Esophagus muscularis mucosa (tissue), 3 donors: ENCODE measurements around the gene CCDC50.

Experiments used
- CTCF ChIP-seq, 3 experiments: fragments of 200-600 bp in 2 of 3; fragments of 450-650 bp in 1 of 3; sonication (generic) in 2 of 3; IDR thresholded peaks; one replicate each; pipeline ENCODE4 v1.5.1; 2017 to 2019; ENCODE audit warnings: antibody characterized with exemption in 3 of 3, mild to moderate bottlenecking in 2 of 3, moderate library complexity in 1 of 3
- POLR2AphosphoS5 ChIP-seq, 2 donors: sonication (generic); formaldehyde crosslinking; IDR thresholded peaks; one replicate each; pipeline ENCODE4 v1.6.1; 2017; ENCODE audit warnings: antibody characterized with exemption in 2 of 2

- TF ChIP-seq POLR2AphosphoS5 (IDR thresholded peaks at IDR 0.05) (no peak), CTCF (IDR thresholded peaks at IDR 0.05) (no peak)
Observed at GRCh38 chr3:191345334-191345733, 16.1 kb downstream of the CCDC50 start.
